H1 (cell line): ENCODE data around the gene DOCK1. TPM values are rescaled to one million over a fixed set of nuclear protein-coding genes. Genes with fewer than 3 reads are reported as not detected.

Experiments used
- ASH2L ChIP-seq: fragments of 200-600, 300-600 bp; sonication (generic); IDR thresholded peaks from one replicate; pipeline ENCODE4 v1.7.1; 2017; ENCODE audit warnings: low read length
- CREB1 ChIP-seq: IDR thresholded peaks from 2 replicates; pipeline ENCODE4 v1.6.1; 2012; ENCODE audit warnings: inconsistent platforms
- HDAC6 ChIP-seq: IDR thresholded peaks from one replicate; pipeline ENCODE4 v1.7.1; 2012; ENCODE audit warnings: low read depth, mild to moderate bottlenecking, inconsistent platforms, low read length, moderate library complexity
- KDM5A ChIP-seq: fragments of 200-600 bp; IDR thresholded peaks from 2 replicates; pipeline ENCODE4 v1.7.1; 2012; ENCODE audit warnings: mild to moderate bottlenecking, low read length, inconsistent platforms, mixed read lengths
- polyA plus RNA-seq, 7 experiments: library from polyadenylated mRNA; depleted of rRNA in 3 of 7; stranded (reverse) in 5 of 7; unstranded in 2 of 7; fragments of >200 nt in 5 of 7; fragments of 200-250 nt in 2 of 7; gene quantifications; 1 replicate in 5 of 7; 2 replicates in 1 of 7; 4 replicates in 1 of 7; pipeline versions ENCODE4 v1.2.1 to v1.2.3, GENCODE V29; 2011 to 2013; ENCODE audit warnings: missing spikeins in 2 of 7, mixed read lengths in 2 of 7
- total RNA-seq: library from RNA; stranded (reverse); fragmentation: NEBNext Ultra II Directional; extraction: Animal tissue kit (Norgen Biotek cat#: 25700); gene quantifications from 2 replicates; pipeline ENCODE4 v1.2.1, GENCODE V29; 2021
- TF ChIP-seq, protein P1 (sequence below): fragments of 300-600 bp; sonication (generic); IDR thresholded peaks from 2 replicates; pipeline ENCODE4 v1.7.1; 2012; ENCODE audit warnings: low read length, moderate library complexity, mild to moderate bottlenecking, inconsistent platforms; ENCODE audit not compliant: insufficient replicate concordance
- TF ChIP-seq, protein P2 (sequence below): IDR thresholded peaks from 2 replicates; pipeline ENCODE4 v1.6.1; 2011; ENCODE audit warnings: low read length, improper control_type of control experiment
- TF ChIP-seq, protein P3 (sequence below): IDR thresholded peaks from 2 replicates; pipeline ENCODE4 v1.6.1; 2012; ENCODE audit warnings: inconsistent platforms
- TF ChIP-seq, protein P4 (sequence below), 3 experiments: IDR thresholded peaks; 1 replicate in 2 of 3; 2 replicates in 1 of 3; pipeline versions ENCODE4 v1.5.1 to v1.6.1; 2011; ENCODE audit warnings: low read length in 3 of 3, mild to moderate bottlenecking in 3 of 3, inconsistent platforms in 2 of 3, low read depth in 1 of 3, moderate library complexity in 1 of 3; ENCODE audit not compliant: insufficient read depth in 1 of 3; ENCODE audit errors: control extremely low read depth in 1 of 3

The DOCK1 gene
- total and polyA plus RNA-seq, 2 of the 8 experiments (the other 6 are each of a cell fraction or from before 2014, with no cell fraction given) = 11.6 to 53.0 TPM

DNA sequence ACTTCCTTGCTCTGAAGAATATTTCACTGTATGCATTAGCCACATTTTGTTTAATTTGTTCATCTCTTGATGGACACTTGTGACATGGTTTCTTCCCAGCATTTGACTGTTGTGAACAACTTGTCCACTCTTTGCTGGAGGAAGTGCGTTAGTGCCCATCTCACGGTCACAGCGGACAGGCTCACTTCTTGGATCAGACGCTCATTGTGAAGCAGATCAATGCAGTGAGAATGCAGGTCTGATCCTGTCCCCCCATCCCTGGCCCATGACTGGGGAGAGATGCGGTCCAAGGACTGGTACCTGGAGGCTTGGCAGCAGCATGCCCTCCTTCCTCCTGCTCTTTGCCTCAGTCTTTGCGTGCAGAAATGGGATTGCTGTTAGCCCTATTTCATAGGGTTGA, 41.5 kb downstream of the DOCK1 start (continued):
- TF ChIP-seq, protein P1, sequence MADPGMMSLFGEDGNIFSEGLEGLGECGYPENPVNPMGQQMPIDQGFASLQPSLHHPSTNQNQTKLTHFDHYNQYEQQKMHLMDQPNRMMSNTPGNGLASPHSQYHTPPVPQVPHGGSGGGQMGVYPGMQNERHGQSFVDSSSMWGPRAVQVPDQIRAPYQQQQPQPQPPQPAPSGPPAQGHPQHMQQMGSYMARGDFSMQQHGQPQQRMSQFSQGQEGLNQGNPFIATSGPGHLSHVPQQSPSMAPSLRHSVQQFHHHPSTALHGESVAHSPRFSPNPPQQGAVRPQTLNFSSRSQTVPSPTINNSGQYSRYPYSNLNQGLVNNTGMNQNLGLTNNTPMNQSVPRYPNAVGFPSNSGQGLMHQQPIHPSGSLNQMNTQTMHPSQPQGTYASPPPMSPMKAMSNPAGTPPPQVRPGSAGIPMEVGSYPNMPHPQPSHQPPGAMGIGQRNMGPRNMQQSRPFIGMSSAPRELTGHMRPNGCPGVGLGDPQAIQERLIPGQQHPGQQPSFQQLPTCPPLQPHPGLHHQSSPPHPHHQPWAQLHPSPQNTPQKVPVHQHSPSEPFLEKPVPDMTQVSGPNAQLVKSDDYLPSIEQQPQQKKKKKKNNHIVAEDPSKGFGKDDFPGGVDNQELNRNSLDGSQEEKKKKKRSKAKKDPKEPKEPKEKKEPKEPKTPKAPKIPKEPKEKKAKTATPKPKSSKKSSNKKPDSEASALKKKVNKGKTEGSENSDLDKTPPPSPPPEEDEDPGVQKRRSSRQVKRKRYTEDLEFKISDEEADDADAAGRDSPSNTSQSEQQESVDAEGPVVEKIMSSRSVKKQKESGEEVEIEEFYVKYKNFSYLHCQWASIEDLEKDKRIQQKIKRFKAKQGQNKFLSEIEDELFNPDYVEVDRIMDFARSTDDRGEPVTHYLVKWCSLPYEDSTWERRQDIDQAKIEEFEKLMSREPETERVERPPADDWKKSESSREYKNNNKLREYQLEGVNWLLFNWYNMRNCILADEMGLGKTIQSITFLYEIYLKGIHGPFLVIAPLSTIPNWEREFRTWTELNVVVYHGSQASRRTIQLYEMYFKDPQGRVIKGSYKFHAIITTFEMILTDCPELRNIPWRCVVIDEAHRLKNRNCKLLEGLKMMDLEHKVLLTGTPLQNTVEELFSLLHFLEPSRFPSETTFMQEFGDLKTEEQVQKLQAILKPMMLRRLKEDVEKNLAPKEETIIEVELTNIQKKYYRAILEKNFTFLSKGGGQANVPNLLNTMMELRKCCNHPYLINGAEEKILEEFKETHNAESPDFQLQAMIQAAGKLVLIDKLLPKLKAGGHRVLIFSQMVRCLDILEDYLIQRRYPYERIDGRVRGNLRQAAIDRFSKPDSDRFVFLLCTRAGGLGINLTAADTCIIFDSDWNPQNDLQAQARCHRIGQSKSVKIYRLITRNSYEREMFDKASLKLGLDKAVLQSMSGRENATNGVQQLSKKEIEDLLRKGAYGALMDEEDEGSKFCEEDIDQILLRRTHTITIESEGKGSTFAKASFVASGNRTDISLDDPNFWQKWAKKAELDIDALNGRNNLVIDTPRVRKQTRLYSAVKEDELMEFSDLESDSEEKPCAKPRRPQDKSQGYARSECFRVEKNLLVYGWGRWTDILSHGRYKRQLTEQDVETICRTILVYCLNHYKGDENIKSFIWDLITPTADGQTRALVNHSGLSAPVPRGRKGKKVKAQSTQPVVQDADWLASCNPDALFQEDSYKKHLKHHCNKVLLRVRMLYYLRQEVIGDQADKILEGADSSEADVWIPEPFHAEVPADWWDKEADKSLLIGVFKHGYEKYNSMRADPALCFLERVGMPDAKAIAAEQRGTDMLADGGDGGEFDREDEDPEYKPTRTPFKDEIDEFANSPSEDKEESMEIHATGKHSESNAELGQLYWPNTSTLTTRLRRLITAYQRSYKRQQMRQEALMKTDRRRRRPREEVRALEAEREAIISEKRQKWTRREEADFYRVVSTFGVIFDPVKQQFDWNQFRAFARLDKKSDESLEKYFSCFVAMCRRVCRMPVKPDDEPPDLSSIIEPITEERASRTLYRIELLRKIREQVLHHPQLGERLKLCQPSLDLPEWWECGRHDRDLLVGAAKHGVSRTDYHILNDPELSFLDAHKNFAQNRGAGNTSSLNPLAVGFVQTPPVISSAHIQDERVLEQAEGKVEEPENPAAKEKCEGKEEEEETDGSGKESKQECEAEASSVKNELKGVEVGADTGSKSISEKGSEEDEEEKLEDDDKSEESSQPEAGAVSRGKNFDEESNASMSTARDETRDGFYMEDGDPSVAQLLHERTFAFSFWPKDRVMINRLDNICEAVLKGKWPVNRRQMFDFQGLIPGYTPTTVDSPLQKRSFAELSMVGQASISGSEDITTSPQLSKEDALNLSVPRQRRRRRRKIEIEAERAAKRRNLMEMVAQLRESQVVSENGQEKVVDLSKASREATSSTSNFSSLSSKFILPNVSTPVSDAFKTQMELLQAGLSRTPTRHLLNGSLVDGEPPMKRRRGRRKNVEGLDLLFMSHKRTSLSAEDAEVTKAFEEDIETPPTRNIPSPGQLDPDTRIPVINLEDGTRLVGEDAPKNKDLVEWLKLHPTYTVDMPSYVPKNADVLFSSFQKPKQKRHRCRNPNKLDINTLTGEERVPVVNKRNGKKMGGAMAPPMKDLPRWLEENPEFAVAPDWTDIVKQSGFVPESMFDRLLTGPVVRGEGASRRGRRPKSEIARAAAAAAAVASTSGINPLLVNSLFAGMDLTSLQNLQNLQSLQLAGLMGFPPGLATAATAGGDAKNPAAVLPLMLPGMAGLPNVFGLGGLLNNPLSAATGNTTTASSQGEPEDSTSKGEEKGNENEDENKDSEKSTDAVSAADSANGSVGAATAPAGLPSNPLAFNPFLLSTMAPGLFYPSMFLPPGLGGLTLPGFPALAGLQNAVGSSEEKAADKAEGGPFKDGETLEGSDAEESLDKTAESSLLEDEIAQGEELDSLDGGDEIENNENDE = no peak
- TF ChIP-seq, protein P2, sequence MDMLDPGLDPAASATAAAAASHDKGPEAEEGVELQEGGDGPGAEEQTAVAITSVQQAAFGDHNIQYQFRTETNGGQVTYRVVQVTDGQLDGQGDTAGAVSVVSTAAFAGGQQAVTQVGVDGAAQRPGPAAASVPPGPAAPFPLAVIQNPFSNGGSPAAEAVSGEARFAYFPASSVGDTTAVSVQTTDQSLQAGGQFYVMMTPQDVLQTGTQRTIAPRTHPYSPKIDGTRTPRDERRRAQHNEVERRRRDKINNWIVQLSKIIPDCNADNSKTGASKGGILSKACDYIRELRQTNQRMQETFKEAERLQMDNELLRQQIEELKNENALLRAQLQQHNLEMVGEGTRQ = no peak
- TF ChIP-seq, protein P3, sequence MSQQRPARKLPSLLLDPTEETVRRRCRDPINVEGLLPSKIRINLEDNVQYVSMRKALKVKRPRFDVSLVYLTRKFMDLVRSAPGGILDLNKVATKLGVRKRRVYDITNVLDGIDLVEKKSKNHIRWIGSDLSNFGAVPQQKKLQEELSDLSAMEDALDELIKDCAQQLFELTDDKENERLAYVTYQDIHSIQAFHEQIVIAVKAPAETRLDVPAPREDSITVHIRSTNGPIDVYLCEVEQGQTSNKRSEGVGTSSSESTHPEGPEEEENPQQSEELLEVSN = no peak
- TF ChIP-seq CREB1 (no peak), KDM5A (no peak), HDAC6 (no peak), ASH2L (no peak)
- TF ChIP-seq, protein P4, sequence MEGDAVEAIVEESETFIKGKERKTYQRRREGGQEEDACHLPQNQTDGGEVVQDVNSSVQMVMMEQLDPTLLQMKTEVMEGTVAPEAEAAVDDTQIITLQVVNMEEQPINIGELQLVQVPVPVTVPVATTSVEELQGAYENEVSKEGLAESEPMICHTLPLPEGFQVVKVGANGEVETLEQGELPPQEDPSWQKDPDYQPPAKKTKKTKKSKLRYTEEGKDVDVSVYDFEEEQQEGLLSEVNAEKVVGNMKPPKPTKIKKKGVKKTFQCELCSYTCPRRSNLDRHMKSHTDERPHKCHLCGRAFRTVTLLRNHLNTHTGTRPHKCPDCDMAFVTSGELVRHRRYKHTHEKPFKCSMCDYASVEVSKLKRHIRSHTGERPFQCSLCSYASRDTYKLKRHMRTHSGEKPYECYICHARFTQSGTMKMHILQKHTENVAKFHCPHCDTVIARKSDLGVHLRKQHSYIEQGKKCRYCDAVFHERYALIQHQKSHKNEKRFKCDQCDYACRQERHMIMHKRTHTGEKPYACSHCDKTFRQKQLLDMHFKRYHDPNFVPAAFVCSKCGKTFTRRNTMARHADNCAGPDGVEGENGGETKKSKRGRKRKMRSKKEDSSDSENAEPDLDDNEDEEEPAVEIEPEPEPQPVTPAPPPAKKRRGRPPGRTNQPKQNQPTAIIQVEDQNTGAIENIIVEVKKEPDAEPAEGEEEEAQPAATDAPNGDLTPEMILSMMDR (IDR thresholded peaks at IDR 0.05; ENCODE audit: control extremely low read depth in 1 of 3, insufficient read depth in 1 of 3, low read depth in 1 of 3, low read length in 3 of 3) = no peak
